Forelimb muscle (tissue), 1 donor: ENCODE data around the gene FAM114A1. TPM values are rescaled to one million over a fixed set of nuclear protein-coding genes. Genes with fewer than 3 reads are reported as not detected.
"Not testable (repeated sequence)": the region's sequence is repeated elsewhere in the genome, so short reads cannot be mapped to it uniquely, and the experiment has no call there.

Source experiments
- DNase-seq: peaks from one replicate; pipeline ENCODE4 v3.0.0-alpha.2; 2013; ENCODE audit warnings: low read depth
- polyA plus RNA-seq: library from polyadenylated mRNA; unstranded; fragments of 120-200 nt; gene quantifications from one replicate; pipeline ENCODE4 v1.2.1, GENCODE V29; 2013; ENCODE audit not compliant: insufficient read length

Gene FAM114A1
- polyA plus RNA-seq, 1 donor: 50.2 TPM

DNA sequence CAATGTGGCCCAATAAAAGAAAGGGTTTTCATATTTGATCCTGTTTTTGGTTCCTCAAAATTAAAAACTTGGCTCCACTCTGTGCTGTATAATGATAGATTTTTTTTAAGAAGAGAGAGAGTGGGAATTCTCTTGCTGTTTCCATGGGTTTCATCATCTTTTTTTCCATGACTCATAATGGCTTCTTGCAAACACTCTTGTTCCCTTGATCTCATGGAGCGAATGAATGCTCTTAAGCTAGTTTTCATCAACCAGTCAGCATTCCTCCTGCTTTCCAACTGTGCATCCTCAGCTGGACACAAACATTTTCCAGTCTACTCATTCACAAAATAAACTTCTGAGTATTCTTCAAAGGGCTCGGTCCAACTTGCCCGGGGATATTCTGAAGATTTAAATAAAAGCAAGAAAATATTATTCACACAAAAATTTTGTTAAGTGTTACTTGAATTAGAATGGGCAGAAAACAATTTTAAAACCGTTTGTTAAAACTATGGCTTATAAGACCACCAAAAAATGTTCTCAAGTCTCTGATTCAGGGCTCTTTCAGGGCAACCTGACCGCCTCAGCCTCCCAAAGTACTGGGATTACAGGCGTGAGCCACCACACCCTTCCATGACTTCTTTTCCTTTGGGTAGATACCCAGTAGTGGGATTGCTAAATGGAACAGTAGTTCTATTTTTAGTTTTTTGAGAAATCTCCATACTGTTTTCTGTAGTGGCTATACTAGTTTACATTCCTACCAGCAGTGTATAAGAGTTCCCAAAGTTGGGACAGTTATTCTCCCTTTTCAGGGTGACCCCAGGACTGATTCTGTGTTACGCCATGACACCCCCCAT, 99.9 kb downstream of the FAM114A1 start:
- no peak for DNase-seq

DNA sequence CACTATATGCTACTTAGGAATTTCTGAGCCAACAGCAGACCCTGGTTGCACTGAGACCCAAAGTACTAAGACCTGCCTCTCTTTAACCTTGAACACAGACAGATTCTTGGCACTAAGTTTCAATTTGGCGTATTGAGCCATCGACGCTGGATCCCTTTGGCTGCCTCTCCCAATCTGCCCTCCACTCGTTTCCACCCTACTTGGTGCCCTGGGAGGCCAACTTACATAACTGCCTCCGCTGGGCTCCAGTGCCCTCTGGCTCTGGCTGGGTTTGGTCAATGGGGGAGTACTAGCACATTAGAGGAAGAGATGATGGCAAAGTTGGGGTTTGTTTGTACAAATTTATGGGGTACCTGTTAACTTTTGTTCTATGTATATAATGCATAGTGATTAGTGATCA, 101.1 kb downstream of the FAM114A1 start:
- no peak for DNase-seq

DNA sequence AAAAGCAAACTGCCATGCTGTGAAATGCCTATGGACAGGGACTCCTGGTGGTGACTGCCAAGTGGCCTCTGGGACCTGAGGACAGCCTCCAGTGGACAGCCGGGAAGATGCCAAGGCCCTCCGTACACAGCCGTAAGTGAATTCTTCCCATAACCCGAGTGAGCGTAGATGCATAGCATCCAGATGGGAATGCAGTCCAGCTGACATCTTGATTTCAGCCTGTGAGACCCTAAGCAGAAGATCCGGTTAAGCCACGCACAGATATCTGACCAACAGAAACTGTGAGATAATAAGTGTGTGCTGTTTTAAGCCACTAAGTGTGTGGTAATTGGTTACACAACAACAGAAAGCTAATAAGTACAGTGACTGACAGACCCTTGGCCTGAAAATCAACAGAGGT, 108.7 kb downstream of the FAM114A1 start:
- DNase-seq: no peak

DNA sequence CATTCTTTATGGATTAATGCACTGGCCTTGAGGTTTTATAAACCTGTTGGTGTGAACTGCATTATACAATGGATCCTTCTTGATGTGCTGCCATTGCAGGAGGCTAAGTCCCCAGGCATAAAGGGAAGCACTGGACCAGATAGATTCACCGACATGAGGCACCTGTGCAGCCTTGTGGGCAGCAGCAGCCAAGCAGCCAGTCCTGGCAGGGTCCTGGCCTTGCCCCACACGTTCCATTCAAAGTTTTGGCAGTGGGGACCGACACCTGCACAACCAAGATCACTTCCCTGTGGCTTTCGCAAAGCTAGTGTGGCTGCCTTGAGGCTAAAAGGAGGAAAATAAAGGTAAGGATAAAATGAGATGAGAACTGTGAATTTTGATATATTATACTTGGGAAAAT, 111.5 kb downstream of the FAM114A1 start:
- no peak for DNase-seq

DNA sequence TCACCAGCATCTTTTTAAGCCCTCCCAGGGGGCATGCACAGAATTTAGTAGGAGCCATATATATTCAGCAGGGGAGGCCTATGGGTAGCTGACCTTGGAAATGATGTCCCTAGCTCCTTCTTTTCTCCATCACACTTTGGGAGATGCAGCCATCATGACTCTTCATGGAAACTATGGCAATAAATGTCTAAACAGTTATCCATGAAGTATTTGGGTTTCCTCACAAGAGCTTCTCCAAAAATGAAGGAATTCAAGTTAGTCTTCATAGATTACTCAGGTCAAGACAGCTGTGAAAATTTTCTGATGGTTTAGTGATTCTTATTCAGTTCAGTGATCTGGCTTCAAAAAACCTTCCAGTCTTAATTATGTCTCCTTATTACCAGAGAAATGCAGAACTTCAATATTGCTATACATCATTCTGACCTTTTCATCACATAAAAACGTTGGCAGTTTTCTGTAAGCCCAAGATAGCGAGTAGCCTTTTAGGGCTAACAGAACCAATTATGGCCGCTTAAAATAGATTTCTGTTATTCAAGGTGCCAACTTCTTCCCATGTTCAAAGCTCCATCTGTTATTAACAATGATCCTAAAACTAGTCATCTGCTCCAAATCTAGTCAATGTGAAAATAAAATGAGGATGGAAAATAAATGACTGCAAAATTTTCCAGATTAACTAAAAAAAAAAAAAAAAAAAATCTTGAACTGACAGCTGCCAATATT, 112.1 kb downstream of the FAM114A1 start:
- DNase-seq: no peak

DNA sequence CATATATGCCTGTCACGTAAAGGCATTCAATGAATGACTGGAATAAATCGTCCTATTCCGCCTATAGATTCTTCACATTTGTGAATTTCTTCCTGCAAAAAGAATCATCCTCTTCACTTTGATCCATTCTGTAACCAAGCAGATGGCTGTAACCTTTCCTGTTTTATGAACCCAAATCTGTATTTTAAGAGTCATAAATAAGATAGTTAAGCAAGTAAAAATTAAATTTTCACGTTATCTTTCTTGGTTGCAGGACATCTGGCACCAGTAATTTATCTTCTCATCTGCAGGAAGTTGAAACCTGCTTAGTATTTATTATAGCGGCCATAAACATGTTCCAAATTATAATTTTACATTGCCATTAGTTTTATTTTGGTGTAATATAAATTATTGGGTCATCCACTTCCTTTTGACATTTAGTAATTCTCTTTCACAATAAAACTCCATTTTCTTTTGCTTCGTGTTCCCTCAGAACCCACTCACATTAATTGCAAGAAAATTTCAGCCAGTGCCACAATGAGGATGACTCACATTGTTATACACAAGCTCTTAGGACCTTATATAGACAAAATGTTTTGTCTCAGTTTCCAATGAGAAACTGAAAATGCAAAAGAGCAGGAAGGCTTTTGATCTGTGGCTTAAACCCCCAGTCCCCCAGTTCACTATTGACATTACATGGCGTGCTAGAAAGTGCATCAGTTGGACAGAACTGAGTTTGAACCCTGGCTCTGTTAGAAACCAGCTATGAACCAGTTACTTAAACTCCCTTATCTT, 113.5 kb downstream of the FAM114A1 start:
- no peak for DNase-seq

DNA sequence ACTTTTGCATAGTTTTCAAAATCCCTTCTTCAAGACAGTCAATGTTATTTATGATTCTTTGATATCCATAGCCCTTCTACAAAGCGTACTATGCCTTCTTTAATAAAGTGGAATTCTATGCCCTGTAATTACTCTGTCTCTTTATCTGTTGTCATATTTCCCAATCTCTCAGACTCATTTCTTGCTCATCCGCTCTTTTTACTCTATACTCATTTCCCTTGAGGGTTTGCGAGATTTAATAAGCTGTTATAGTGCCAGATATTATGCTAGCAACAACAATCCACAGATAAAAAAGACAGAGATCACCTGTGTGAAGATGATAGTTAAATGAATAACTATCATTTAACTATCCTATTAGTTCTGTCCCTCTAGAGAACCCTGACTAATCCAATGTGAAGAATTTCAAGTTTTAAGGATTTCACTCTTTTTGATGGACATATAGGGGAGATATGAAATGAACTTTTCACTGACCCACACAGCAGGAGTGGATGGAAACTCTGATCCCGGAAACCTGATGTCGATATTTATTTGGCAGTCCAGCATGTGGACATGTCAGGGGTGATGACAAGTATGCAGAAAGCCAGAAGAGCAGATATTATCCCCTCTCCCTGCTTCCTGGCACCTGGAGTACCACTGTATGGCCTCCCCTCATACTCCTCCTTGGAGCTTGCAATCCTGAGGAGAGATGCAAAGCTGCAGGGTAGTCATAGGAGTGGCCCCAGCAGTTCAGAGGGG, 114.9 kb downstream of the FAM114A1 start:
- DNase-seq: no peak

DNA sequence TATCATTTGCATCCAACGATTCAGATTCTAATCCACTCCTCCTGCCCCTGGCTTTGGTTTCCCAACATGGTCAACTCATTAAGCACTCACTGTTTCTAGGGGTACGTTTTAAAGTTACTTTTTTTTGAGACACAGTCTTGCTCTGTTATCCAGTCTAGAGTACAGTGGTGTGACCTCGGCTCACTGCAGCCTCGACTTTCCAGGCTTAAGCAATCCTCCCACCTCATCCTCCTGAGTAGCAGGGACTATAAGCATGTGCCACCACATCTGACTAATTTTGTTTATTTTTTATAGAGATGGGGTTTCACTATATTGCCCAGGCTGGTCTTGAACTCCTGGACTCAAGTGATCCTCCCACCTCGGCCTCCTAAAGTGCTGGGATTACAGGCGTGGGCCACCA, 115.7 kb downstream of the FAM114A1 start:
- no peak for DNase-seq

DNA sequence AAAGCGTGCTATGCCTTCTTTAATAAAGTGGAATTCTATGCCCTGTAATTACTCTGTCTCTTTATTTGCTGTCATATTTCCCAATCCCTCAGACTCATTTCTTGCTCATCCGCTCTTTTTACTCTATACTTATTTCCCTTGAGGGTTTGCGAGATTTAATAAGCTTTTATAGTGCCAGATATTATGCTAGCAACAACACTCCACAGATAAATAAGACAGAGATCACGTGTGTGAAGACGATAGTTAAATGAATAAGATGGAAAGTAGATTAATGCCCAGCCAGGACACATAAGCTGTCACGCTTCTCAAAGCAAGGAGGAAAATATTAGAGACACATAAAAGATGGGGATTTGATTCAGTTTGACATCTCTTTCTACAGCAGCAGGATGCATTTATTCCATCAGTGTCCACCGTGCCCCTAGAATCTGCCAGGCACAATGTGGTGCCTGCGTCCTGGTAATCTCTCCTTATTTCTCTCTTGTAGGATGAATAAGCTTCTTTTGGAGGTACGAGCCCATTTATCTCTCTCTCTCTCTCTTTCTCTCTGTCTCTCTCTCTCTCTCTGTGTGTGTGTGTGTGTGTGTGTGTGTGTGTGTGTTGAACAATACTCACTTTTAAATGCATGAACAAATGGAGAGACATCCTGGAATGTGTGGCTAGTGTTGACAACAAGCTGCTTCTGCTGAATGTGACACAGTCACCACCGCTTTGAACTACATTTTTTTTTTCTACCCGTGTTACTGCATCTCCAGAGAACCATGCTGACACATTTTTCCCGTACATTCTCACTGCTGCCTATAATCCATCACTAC, 116.4 kb downstream of the FAM114A1 start:
- DNase-seq: no peak

DNA sequence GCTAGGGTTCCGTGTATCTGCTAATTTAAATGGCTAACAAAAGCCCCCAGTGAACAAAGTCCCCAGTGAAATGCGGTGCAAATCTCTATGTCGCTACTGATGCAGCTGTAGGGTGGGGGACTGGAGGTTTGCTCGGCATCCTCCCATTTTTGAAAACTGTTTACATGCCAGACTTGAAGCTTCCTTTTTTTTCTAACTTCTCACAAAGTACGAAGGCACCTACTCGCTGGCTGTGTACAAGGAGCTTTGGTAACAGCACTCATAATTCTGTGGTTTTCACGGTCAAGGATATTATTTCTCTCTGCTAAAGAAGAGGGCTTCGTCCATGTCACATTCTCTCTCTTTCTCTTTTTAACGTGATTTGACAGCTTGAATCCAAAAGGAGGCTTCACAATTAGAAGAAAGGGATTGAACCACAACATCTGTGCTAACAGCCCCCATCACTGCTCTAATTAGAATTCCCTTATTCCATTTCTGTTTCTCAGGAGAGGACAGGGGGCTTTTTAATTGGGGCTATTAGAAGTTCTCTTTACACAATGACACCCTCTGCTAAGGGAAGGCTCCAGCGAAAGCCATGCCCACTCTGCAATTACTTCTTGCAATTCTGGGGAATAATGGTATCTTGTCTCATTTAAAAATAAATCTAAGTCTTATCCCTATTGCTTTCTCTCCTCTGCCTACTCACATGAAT, 117.9 kb downstream of the FAM114A1 start:
- no peak for DNase-seq

DNA sequence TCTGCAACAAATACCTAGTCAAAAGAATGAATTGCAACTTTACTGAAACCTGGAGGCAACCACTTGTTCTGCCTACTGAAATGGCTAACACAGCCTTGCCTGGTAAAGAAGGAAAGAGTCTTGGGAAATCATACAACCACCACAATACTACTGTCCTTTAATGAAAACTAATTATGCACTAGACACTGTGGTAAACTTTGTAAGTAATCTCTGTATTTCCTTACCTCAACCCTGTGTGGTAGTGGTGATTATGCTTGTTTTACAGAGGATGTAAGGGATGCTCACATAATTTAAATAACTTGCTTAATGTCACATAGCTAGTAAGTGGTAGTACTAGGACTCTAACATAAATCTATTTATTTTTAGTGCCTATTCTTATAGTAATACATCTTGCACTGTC, 119.9 kb downstream of the FAM114A1 start:
- DNase-seq: no peak

DNA sequence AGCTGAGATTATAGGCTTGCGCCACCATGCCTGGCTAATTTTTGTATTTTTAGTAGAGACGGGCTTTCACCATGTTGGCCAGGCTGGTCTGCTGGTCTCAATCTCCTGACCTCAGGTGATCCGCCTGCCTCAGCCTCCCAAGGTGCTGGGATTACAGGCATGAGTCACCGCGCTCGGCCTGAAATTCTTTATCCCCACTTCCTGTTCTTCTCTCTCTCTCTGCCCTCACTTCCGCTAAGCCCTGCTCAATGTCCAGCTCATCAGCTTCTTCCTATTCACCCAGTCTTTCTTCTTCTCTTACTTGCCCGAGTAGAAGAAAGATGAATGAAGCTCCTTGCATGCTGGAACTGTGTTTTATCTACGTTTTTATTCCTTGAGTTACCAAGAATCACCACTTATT, 120.7 kb downstream of the FAM114A1 start:
- DNase-seq: not testable (repeated sequence)

DNA sequence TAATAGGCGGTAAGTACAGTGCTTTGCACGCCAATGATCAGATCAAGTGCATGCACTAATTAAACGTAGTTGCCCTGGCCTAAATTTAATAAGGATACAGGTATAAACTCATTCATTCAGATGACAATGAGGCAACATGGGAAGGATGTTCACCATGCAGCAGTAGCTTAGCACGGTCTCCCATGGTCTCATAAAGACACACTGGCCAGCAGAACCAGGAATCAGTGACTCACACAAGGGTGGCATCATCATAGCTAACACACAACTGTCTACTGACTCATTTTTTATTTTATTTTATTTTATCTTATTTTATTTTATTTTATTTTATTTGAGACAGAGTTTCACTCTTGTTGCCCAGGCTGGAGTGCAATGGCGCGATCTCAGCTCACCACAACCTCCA, 121.9 kb downstream of the FAM114A1 start:
- no peak for DNase-seq

DNA sequence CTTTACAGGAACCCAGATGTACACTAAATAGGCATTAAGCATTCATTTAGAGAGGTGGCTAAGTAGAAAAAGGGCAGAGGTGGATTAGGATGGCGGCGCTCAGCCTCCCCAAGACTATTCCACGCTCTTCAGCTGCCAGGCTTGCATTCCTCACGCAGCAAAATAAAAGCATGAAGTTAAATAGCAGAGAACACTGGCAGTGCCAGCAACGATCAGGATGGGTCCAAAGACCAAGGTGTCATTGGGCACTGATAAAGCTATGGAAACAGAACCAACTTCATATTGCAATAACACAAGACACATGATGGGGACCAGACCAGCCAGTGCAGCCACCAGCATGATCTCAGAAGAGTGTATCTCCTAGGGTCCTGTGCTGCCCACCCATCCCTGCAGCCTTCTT, 122.6 kb downstream of the FAM114A1 start:
- no peak for DNase-seq

DNA sequence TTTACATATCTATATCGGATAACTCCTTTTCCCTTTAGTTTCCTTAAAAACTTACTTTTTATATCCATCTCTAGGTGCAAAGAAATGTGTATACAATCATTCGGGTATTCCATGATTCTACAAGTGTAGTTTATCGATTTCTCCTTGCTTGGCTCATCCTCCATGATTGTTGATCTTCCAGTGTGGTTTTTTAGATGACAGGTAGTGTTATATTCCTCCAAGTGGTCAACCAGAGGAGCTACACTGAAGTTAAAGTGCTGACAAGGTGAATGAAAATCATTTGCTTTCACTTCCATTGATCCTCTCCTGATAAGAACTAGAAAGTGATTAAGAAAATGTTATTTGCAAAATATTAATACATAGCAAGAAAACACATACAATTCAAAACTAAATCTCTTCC, 126.1 kb downstream of the FAM114A1 start:
- no peak for DNase-seq

DNA sequence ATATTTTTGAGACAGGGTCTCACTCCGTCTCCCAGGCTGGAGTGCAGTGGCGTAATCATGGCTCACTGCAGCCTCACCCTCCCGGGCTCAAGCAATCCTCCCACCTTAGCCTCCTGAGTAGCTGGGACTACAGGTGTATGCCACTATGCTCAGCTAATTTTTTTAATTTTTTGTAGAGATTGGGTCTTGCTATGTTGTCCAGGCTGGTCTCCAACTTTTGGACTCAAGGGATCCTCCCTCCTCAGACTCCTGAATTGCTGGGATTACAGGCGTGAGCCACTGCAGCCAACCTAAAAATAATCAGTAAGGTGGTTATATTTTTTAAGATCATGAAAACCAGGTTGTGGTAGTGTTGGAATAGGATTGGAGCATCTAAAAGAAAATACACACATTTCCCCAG, 126.5 kb downstream of the FAM114A1 start:
- DNase-seq: no peak
